NAMALWA (cell line): Measurements from ENCODE around the gene PSG6.
"Not testable (repeated sequence)": the region's sequence is repeated elsewhere in the genome, so short reads cannot be mapped to it uniquely, and the experiment has no call there.

ENCODE experiments used
- DNase-seq: peaks from one replicate; pipeline ENCODE4 v3.0.0-alpha.2; 2015; ENCODE audit warnings: low spot score

PSG6 gene

DNA sequence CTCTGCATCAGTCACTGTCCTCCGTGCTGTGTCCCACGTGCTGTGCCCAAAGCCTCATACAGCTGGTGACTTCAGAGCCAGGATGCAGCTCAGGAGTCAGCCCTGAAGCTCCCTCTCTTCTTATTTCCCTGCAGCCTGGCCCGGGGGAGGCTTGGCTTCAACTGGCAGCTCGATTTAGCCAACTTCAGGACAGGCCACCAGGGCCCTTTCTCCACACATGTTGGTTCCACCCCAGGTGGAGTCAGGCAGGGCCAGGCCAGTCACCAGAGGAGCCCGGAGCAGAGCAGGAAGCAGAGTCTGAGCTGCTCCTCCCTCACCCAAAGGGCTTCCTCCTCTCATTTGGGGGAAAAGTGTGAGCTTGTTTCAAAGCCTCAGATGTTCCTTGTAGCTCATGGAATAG, 11.5 kb downstream of the PSG6 start:
- not testable (repeated sequence) for DNase-seq

DNA sequence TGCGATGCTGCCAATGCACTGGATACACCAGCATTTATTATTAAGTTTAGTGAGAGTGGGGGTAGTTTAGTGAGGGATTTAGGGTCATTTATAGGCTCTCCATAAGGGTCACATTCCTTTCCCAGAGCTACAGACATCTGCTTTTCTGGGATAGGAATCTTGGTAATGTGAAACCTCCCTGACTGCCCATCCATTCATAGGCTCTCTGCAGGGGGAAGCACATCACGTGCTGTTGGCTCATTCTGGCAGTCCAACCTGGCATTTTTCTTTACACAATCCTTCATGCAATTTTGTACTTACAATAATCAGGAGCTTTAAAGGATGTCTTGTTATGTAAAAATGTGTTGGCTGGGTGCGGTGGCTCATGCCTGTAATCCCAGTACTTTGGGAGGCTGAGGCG, 17.1 kb downstream of the PSG6 start:
- DNase-seq: not testable (repeated sequence)

DNA sequence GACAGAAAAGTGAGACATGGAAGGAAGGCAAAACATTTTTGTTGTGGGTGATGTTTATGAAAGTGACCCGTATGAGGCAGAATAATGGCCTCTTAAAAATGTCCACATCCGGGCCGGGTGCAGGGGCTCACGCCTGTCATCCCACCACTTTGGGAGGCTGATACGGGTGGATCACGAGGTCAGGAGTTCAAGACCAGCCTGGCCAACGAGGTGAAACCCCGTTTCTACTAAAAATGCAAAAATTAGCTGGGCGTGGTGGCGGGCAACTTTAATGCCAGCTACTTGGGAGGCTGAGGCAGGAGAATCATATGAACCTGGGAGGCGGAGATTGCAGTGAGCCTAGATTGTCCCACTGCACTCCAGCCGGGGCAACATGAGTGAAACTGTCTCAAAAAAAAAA, 18.0 kb downstream of the PSG6 start:
- not testable (repeated sequence) for DNase-seq

DNA sequence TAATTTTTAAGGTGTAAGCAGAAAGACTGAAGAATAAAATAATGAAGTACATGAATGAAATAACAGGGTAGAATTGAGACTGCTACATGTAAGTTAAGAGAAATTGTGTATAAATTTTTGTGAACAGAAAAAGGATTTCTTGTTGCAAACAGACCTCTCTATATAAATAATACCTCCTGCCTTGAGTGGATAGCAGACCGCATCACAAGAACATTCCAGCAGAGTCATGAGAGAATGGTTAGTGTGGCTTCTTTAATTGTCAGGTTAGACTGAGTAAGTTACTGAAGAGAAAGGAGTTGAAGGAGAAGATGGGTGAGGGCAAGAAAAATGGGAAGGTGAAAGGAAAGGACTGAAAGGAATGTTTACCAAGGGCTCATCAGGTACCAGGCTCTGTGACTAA, 18.6 kb downstream of the PSG6 start:
- not testable (repeated sequence) for DNase-seq

DNA sequence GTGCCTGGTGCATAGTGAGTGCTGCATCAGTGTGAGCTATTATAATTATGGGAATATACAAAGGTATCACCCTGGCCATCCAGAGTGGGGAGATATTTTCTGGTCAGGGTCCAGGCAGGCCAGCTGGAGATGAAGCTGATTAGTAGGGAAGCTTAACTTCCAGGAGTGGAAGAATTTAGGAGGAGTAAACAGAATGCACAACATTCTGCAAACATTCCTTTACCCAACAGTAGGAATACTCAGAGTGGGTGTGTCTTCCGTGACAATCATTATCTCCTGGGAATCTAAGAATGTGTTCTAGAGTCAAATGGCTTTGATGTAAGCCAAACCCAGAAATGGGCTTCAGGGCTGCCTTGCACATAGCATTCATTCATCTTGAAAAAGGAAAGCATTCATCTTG, 19.0 kb downstream of the PSG6 start:
- DNase-seq: not testable (repeated sequence)

DNA sequence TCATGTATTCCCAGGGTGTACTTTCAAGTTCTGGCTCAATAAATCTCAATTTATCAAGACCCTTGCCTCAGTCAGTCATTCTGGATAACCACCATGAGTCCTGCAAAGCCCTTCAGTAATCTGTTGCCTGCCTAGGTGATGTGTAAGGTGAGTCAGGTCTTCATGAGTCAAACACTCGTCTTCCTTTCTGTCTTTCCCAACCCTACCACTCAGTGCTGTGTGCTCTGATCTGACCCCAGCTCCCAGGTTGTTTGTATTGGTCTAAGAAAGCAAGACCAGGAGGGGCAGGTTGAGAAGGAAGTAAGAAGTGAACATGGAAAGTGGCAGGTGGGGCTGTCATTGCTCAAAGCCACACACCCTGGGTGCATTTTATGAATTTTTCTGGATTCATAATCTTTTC, 20.0 kb downstream of the PSG6 start:
- DNase-seq: not testable (repeated sequence)

DNA sequence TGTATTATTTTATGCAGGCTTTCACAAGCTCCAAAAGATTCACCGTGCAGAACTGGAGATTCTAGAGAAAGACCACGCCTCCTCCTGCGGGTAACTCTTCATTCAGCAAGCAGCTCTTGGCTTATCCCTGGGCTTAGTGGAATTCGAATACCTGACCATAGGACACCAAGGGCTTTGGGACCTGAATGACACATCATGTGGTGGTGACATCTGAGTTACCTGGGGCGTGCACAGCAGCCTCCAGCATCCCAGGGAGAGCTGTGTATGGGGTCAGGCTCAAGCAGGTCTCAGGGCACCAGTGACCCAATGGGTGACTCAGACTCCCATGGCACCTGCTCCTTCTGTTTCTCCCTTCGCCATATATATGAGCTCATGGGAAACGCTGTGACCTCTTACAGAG, 27.2 kb downstream of the PSG6 start:
- not testable (repeated sequence) for DNase-seq

DNA sequence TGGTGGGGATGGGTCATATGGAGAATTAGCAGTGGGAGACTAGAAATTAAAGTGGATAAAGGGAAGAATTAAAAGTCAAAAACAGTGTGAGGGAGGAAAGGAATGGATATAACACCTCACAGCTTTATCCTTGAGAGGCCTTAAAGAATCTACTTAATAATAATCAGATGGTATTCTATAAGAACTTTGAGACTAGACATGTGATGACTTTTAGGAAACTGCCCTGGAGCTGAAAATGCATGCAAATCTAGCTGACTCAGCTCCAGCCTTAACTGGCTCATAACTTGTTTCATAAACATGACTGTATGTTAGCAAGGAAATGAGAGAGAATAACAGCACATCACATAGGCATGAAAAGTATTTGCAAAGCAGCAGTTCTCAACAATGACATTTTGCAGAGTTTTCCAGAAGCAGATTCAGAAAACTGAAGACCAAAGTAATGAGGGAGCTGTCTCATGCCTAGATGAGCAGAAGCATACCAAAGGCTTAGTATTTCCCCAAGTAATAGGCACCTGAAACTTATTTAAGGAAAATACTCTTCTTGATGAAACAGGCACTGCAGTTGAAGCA, 29.7 kb downstream of the PSG6 start:
- not testable (repeated sequence) for DNase-seq

DNA sequence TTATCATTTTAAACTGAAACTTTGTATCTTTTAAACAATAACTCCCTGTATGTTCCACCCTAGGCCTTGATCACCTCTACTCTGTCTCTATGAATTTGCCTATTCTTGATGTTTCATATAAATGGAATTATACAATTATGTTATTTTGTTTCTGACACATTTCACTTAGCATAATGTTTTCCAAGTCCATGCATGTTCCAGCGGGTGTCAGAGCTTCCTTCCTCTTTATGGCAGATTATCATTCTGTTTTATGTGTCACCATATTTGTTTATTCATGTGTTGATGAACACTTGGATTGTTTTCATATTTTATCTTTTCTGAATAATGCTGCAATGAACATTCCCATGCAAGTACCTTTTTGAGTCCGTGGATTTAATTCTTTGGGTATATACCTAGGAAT, 35.0 kb downstream of the PSG6 start:
- DNase-seq: not testable (repeated sequence)

DNA sequence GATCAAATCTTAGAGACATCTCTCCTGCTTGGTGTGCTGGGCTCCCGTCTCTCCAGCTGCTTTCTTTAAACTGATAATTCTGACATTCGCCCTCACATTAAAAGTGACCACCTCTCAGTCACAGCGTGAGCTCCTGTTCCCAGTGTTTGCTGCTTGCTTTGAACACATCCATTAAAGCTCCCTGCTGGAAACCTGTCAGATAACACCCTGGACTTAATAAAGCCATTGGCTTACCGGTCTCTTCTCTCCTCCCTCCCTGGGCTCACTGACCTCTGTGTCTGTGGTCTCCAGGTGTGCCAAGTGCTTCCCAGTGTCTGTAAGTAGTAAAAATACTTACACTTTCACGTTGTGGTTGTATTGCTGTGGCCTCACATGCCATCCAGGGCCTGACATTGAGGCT, 35.7 kb downstream of the PSG6 start:
- DNase-seq: not testable (repeated sequence)

DNA sequence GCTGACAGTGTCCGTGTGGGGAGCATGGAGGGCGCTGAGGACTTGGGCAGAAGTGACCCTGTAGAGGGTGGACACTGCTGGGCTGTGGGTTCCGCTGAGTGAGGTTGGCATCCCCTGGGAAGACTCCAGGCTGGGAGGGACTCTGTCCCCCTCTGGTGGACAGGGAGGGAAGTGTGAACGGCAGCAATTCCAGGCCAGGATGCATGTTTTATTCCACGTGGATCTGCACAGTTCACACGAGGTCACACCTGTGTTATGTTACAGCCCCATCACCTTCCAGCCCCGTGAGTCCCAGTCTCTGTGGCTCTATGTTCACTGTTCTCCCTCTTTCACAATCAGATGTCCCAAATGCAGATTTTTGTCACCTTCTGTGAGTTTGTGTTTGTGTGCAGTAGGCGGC, 36.4 kb downstream of the PSG6 start:
- DNase-seq: peak; percentile 5

DNA sequence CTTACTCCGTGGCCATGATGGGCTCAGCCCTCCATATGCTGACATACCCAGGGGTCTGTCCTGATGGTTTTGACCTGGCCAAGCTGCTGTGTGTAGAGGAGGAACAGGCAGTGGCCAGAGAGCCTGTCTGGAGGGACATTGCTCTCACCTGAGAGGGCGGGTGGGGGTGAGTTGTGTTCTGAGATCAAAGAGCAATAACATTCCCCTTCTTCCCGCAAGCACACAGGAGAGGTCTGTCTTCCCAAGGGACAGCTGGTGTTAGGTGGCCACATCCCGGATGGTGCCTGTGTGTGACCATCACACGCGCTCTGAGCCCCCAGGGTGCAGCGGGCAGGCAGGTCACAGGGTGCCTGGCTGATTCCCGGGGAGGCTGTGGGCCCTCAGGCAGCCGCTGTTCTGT, 37.1 kb downstream of the PSG6 start:
- DNase-seq: not testable (repeated sequence)

DNA sequence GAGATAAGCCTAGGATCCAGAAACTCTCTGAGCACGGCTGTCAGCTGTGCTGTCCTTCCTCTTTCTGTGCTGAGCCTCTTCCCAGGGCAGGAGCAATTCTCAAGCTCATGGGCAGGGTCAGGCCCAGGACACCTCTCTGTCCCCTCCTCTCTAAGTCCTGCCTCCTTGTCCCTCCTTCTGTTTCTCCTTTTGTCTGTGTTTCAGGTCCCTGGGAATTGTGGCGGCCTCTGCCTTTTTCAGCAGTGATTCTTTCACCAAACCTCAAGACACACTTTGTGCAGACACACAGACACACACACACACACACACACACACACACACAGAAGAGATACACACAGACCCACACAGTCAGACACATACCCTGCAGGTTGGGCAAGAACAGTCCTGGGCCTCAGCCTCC, 38.1 kb downstream of the PSG6 start, which contains the start of gene PSG1:
Gene PSG1 (minus strand): TSS at position 101 of the 400 bp plus-strand sequence. CDS start 132 bp downstream, outside the sequence.
- DNase-seq: no peak

DNA sequence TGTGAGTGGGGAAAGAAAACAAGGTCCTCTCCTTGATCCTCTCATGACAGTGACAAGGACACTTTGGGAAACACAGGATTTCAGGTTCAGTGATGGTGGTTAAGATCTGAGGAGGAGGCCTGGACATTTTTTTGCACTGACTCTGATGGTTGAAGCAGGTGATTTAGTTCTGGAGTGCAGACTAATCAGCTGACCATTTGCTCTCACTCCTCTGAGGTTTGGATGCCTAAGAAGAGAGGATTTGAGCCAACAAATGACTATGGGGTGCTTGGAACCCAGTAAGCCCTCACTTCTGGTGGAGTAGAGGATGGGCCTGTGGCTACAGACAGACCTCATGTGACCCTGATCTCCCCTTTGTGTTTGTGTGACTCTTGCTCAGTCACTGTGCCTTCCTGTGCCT, 41.1 kb downstream of the PSG6 start:
- not testable (repeated sequence) for DNase-seq

DNA sequence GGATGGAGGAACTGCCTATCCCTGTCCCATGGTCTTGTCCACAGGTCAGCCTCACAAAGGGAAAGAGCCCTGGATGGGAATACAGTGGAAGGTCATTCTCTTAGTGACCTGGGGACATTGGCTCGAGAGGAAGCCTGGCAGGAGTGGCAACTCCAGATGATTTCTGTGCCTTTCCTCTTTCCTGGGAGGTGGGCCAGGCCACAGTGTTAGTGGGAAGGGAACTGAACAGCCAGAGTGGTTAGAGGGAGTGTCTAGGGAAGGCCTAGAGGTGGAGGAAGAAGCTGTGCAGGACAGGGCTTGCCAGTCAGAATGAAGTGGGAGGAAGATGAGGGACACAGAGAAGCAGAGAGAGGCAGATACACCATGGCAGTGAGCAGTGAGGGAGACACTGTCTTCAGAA, 41.8 kb downstream of the PSG6 start:
- not testable (repeated sequence) for DNase-seq

DNA sequence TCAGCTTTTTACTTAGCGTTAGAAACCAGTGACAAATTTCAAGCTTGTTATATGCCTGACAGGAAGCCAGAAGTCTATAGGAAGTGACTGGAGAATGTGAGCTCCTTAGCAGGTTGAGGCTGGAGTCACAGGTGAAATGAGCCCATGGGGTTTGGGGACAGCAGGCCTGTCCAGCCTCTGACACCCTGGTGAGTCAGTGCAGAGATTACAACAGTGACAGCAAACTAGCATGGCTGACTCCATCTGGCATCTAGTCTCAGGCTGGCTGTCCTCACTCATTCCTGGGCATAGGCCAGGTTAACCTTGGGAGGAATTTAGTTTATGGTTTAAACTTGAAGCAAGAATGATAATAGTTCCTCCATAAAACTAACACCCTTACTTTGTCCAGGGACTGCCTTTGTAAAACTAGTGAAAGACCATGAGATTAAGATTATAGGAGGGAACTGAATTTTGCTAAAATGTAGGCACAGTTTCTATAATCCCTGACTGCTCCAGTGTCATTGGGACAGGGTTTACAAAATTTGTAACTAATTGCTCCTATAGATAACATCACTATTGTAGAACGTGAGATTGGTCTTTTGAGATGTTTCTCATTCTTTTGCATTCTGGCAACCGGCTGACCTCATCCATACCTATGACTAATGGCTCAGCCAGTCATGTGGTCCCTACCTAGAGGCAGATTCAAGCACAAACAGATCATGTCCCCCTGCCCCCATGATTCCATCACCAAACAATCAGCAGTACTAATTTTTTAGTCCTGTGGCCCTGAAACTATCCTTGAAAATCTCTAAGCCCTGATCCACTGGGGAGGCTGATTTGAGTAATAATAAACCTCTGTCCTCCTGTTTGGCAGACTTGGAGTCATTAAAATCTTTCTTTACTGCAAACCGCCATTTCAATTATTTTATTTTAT, 42.5 kb downstream of the PSG6 start:
- DNase-seq: not testable (repeated sequence)

DNA sequence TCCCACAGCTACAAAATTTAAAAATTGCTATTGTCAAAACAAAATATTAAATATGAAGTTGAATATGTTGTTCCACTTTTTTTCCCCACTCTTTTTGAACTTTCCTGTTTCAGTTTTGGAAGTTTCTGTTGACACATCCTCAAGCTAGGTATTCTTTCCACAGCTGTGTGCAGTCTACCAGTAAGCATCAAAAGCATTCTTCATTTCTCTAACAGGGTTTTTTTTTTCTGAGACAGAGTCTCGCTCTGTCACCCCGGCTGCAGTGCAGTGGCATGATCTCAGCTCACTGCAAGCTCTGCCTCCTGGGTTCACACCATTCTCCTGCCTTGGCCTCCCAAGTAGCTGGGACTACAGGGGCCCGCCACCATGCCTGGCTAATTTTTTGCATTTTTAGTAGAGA, 43.6 kb downstream of the PSG6 start:
- DNase-seq: not testable (repeated sequence)

DNA sequence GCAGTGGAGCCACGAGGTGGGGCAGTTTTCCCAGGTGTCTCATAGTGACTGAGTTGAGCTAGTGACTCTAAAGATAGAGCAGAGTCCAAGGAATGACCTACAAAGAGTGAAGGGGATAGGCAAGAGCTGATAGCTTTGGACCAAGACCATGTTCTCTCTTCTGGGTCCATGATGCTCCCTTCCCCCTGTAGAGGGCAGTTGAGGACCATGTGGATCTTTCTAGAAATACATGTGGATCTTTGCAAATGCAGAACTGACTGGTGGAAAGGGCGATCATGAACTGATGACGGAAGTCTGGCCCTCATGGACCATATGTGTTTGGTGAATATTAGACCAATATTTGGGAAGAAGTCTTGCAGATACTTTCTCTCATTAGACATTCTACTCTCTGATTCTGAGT, 45.1 kb downstream of the PSG6 start:
- no peak for DNase-seq

DNA sequence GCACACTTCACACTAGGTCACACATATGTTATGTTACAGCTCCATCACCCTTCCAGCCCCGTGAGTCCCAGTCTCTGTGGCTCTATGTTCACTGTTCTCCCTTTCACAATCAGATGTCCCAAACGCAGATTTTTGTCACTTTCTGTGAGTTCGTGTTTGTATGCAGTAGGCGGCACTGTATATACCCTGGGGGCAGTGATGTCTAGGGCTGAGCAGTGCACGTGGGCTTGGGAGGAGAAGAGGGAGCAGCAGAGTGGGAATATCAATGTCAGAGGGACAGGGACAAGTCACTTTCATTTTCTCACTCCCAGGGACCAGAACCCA, 60.2 kb downstream of the PSG6 start:
- DNase-seq: no peak

DNA sequence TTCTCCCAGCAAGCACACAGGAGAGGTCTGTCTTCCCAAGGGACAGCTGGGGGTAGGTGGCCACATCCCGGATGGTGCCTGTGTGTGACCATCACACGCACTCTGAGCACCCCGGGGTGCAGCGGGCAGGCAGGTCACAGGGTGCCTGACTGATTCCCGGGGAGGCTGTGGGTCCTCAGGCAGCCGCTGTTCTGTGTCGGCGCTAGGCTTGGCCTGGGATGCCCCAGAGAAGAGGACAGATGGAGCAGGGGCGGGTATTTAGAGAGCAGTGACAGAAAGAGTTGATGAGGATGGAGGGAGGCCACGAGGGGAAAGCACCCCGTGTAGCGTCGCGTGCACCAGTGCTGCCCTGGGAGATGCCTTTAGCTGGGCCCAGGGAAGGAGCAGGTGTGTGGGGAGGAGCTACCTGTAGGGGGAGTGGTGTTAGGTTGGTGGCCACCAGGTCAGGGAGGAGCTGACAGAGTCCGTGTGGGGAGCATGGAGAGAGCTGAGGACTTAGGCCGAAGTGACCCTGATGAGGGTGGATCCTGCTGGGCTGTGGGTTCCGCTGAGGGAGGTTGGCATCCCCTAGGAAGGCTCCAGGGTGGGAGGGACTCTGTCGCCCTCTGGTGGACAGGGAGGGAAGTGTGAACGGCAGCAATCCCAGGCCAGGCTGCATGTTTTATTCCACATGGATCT, 60.7 kb downstream of the PSG6 start:
- peak; percentile 5 for DNase-seq

DNA sequence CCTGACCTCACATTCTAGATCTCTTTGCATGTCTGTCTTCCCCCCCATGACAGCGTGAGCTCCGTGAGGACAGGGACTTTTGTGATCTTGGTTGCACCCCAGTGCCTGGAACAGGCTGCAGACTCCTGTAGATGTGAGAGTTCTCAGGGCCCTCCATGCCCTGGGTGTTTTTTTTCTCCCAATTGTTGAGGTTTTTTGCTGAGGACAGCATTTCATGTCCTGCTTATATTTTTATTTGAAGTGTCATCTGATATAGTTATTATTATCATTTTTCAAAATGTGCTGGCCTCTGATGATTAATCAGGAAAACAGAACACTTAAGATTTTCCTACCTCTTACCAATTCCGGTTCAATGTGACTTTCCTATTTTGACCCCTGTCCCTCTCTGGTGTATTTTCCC, 62.9 kb downstream of the PSG6 start:
- not testable (repeated sequence) for DNase-seq

DNA sequence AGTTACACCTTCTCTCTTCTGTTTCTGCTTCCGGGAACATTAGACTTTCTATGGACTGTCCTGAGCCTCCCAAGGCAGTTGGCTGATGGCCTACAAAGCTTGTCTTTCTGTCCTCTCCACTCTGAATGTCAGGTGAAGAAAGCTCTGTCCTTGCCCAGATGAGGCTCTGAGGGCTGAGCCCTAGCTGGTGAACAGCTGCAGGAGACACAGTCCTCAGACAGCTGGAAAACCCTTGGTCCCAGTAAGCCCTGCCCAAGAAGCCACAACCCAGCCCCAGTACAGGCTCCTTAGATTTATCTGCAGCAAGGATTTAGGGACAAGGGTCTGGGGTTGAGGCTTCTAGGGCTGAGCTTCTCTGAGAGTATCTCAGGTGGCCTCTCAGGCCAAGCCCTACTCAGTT, 64.5 kb downstream of the PSG6 start:
- not testable (repeated sequence) for DNase-seq

DNA sequence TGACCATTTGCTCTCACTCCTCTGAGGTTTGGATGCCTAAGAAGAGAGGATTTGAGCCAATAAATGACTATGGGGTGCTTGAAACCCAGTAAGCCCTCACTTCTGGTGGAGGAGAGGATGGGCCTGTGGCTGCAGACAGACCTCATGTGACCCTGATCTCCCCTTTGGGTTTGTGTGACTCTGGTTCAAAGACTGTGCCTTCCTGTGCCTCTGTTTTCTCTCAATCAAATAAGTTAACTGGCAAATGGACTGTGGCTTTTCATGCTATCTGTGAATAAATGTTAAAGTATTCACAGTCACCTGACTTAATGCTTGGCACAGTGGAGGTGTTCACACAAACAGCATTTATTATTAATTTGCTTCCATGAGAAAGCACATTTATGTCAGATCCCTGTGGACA, 64.9 kb downstream of the PSG6 start:
- DNase-seq: not testable (repeated sequence)
